Effector CD4-positive, alpha-beta T cell (primary cell): ENCODE data around the gene APC.
"Not testable (repeated sequence)": the region's sequence is repeated elsewhere in the genome, so short reads cannot be mapped to it uniquely, and the experiment has no call there.

Experiments used
- DNase-seq: peaks from one replicate; pipeline ENCODE4 v3.0.0-alpha.2; 2020

APC gene

GRCh38 chr5:112860929-112861637 is 123.4 kb downstream of the APC start, which contains the start of gene SRP19:
TSS of gene SRP19 (plus strand) at chr5:112861287. CDS start at chr5:112861377, 90 bp downstream.
- DNase-seq = peak; percentile 88

GRCh38 chr5:112861638-112861985 is 123.9 kb downstream of the APC start:
- DNase-seq = no peak

DNA sequence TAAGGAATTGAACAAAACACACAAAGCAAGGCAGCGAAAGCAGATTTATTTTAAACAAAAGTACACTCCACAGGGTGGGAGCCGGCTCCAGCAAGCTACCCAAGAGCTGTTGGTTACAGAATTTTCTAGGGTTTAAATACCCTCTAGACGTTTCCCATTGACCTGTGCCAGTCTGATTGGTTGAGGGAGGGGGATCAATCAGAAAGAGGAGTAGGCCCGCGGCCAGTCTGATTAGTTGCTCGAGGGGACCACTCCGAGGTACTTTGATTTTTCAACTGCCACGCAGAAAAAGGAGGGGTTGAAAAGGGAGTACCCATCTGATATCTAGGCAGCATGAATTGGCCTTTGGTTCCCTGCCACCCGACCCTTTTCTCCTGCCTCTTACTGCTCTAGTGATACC is 124.4 kb downstream of the APC start:
- DNase-seq = no peak

GRCh38 chr5:112863549-112863948 is 125.9 kb downstream of the APC start:
- DNase-seq = no peak

DNA sequence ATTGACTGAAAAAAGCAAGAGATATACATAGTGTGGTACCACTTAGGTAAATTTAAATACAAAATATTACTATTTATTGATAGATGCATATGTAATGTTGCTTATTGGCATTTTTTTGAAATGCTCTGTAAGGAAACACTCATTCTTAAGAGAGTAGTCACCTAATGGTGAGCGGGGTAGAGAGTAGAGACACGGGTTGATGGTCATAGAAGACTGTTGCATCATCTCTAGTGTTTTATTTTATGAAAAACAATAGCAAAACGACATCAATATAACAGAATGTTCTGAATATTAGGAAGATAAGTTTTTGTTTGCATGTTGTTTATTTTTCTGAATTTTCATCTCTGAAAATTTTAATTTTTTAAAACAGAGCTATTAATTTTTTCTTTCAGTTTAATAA is 127.4 kb downstream of the APC start:
- no peak for DNase-seq

- DNase-seq = no peak
These were observed 129.1 kb downstream of the APC start for GRCh38 chr5:112866739-112867138.

DNA sequence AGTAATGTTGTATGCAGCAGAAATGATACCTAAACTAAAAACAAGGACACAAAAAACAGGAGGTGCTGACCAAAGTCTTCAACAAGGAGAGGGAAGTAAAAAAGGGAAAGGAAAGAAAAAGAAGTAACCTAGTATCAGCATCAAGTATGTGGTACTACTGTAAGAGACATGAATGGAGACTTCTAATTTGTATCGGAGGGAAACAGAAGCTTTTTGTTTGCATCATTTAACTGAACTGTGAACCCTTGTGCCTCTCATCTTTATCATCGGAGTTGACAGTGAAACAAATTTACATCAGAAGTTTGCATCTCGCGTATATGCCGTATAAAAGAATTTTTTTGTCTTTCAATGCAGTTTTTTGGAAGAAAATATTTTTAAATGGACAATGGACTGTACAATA is 129.7 kb downstream of the APC start:
- DNase-seq = no peak

GRCh38 chr5:112869948-112870347 is 132.3 kb downstream of the APC start:
- no peak for DNase-seq

- DNase-seq = no peak
These were observed 133.3 kb downstream of the APC start for GRCh38 chr5:112870966-112871365.

- DNase-seq = no peak
These were observed 138.7 kb downstream of the APC start for GRCh38 chr5:112876362-112876761.

GRCh38 chr5:112878101-112878500 is 140.4 kb downstream of the APC start:
- DNase-seq = no peak

GRCh38 chr5:112878760-112879159 is 141.1 kb downstream of the APC start:
- peak; percentile 33 for DNase-seq

- no peak for DNase-seq
These were observed 142.7 kb downstream of the APC start for GRCh38 chr5:112880219-112880964.

- no peak for DNase-seq
These were observed 145.5 kb downstream of the APC start for GRCh38 chr5:112883192-112883591.

GRCh38 chr5:112885001-112885400 is 147.3 kb downstream of the APC start:
- DNase-seq = no peak

GRCh38 chr5:112886975-112887374 is 149.3 kb downstream of the APC start:
- DNase-seq = no peak

DNA sequence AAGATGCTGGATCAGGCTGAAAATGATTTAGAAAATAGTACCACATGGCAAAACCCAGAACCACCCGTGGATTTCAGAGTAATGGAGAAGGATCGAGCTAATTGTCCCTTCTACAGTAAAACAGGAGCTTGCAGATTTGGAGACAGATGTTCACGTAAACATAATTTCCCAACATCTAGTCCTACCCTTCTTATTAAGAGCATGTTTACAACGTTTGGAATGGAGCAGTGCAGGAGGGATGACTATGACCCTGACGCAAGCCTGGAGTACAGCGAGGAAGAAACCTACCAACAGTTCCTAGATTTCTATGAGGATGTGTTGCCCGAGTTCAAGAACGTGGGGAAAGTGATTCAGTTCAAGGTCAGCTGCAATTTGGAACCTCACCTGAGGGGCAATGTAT is 154.4 kb downstream of the APC start:
- DNase-seq = not testable (repeated sequence)

GRCh38 chr5:112892776-112893175 is 155.1 kb downstream of the APC start:
- DNase-seq = no peak

GRCh38 chr5:112895682-112896081 is 158.0 kb downstream of the APC start:
- DNase-seq = no peak
